ENCODE results near the gene RPS6KA2.

GRCh38 chr6:166470863-166471410 is 156.1 kb downstream of the RPS6KA2 start:
- TF ChIP-seq FOXA1 (IDR thresholded peaks at IDR 0.05) (no peak), TARDBP (IDR thresholded peaks at IDR 0.05) (no peak), SUZ12 (IDR thresholded peaks at IDR 0.05) (no peak), BHLHE40 (IDR thresholded peaks at IDR 0.05; ENCODE audit: borderline replicate concordance) (no peak), FOXK2 (IDR thresholded peaks at IDR 0.05) (no peak), HDGF (IDR thresholded peaks at IDR 0.05; ENCODE audit: borderline replicate concordance) (no peak), SP1 (IDR thresholded peaks at IDR 0.05) (no peak), ZNF384 (IDR thresholded peaks at IDR 0.05) (no peak), FOXM1 (IDR thresholded peaks at IDR 0.05; ENCODE audit: borderline replicate concordance) (no peak), ELF4 (IDR thresholded peaks at IDR 0.05) (no peak)
